Lower lobe of right lung (tissue), 2 donors: ENCODE measurements around the gene MINDY3. TPM values are rescaled to one million over a fixed set of nuclear protein-coding genes. Genes with fewer than 3 reads are reported as not detected.

Experiments used
- ATAC-seq, 2 donors: fragments of 200-7000 bp; cut with Tn5 transposase; one replicate each; pipeline ENCODE4 v1.9.1; 2020 to 2022; ENCODE audit warnings: mild to moderate bottlenecking in 2 of 2, moderate library complexity in 2 of 2
- DNase-seq: peaks from one replicate; pipeline ENCODE4 v3.0.0-alpha.2; 2020
- H3K27ac ChIP-seq: fragments of 200-600 bp; one replicate; pipeline ENCODE4 v1.8.0; 2022
- H3K27me3 ChIP-seq: fragments of 200-600 bp; one replicate; pipeline ENCODE4 v1.8.0; 2022; ENCODE audit warnings: low read depth
- H3K36me3 ChIP-seq: fragments of 200-600 bp; one replicate; pipeline ENCODE4 v1.8.0; 2022; ENCODE audit warnings: mild to moderate bottlenecking
- H3K4me1 ChIP-seq: fragments of 200-600 bp; one replicate; pipeline ENCODE4 v1.8.0; 2022
- H3K4me3 ChIP-seq: fragments of 200-600 bp; one replicate; pipeline ENCODE4 v1.8.0; 2022; ENCODE audit warnings: mild to moderate bottlenecking
- H3K9me3 ChIP-seq: fragments of 200-600 bp; one replicate; pipeline ENCODE4 v1.8.0; 2022
- intact Hi-C: fragments of 100-400 bp; cut with DNase I; formaldehyde crosslinking; loops from one replicate; pipeline ENCODE4 v1.11.0; 2022
- total RNA-seq: library from RNA; stranded (reverse); fragmentation: NEBNext Ultra II Directional; extraction: Animal tissue kit (Norgen Biotek cat#: 25700); gene quantifications from one replicate; pipeline ENCODE4 v1.2.1, GENCODE V29; 2021
- TF ChIP-seq, protein P1 (sequence below): fragments of 200-600 bp; IDR thresholded peaks from one replicate; pipeline ENCODE4 v1.8.0; 2022; ENCODE audit warnings: antibody characterized with exemption, mild to moderate bottlenecking
- donor health status: DM: no; HTN: yes; CAD: no; lungs with severe emphysema.

MINDY3 gene
- total RNA-seq, 1 donor from 2014 or later, result 30.2 TPM

DNA sequence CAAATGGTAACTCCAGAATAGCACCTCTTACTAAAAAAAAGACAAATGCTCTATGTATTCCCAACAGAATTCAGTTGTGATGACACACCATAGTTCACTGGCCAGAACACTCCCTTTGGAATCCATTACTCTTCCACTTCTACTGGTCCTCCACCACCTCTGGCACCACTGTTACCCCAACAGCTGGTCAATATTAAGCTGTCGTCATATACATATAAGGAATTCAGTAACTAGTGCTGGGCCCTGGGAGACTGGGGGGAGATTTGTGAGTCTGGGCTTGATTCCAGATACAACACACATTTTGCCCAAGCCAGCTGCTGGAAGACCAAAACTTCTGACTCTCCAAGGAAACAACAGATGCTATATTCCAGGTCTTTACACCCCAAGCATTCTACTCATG is 114.6 kb downstream of the MINDY3 start:
- no peak overlapping the region for H3K4me3 ChIP-seq
- intact Hi-C loops, result no loop called here
- DNase-seq, result no peak
- TF ChIP-seq, protein P1, sequence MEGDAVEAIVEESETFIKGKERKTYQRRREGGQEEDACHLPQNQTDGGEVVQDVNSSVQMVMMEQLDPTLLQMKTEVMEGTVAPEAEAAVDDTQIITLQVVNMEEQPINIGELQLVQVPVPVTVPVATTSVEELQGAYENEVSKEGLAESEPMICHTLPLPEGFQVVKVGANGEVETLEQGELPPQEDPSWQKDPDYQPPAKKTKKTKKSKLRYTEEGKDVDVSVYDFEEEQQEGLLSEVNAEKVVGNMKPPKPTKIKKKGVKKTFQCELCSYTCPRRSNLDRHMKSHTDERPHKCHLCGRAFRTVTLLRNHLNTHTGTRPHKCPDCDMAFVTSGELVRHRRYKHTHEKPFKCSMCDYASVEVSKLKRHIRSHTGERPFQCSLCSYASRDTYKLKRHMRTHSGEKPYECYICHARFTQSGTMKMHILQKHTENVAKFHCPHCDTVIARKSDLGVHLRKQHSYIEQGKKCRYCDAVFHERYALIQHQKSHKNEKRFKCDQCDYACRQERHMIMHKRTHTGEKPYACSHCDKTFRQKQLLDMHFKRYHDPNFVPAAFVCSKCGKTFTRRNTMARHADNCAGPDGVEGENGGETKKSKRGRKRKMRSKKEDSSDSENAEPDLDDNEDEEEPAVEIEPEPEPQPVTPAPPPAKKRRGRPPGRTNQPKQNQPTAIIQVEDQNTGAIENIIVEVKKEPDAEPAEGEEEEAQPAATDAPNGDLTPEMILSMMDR, result no peak
- H3K27me3 ChIP-seq, result no peaks in the 10 kb centered on the region
- H3K27ac ChIP-seq, result peak overlapping the region; percentile 31
- H3K9me3 ChIP-seq, result no peaks in the 10 kb centered on the region
- ATAC-seq, result peak; percentile 50 to 66
- H3K36me3 ChIP-seq, result no peaks in the 10 kb centered on the region
- no peaks in the 10 kb centered on the region for H3K4me1 ChIP-seq

DNA sequence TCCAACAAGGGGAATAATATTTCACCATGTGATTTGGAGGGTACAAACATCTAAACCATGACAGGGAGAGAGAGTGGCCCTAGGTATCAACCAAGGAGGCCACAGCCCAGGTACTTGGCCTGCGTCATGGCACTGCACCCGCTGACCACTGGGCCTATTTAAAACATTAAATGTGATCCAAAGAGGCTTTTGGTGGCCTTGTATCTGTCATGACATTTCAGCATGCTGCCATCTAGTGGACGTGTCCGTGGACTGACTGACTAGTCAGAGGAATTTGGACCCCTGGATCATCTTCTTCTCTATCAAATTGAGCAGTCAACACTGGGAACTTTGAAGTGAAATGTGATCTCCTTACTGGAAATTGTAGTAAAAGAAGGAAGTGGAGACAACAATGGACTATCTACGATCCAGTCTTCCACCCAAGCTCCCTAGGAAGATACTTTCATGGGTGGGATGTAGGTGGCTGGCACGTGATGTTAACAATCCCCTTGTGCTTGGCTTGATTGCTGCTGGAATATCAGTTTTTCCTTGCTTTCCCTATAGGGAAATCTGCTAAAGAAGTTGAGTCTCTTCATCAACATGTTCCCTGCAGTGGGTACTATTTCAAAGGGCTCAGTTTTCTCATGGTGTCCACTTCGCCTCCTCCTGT is 116.0 kb downstream of the MINDY3 start:
- DNase-seq (no peak), ATAC-seq (peak; percentile 20 to 41)
- no peaks in the 10 kb centered on the region for H3K36me3 ChIP-seq
- TF ChIP-seq, protein P1, result peak; percentile 59
- no peaks in the 10 kb centered on the region for H3K9me3 ChIP-seq
- no peak overlapping the region for H3K27ac ChIP-seq
- H3K4me1 ChIP-seq, result no peaks in the 10 kb centered on the region
- H3K27me3 ChIP-seq, result no peaks in the 10 kb centered on the region
- no peak overlapping the region for H3K4me3 ChIP-seq
- intact Hi-C loops, result no loop called here

DNA sequence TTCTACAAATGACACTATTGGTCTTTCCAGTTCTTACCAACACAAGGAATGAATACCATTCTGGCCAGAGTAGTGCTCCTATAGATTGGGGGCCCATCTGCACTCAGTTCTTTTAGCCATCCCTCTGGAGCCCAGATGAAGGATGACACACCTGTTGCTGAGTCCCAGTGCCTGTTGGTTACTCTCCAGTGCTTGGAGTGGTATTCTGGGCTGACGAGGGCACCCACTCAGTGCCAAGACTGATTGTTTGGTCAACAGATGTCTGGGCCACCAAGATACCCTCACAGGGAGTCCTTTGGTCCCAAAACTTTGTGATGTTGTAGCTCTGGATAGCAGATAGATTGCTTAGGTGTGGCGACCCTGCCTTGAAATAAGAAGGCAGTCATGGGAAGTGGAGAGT is 116.9 kb downstream of the MINDY3 start:
- DNase-seq, result no peak
- no peak overlapping the region for H3K4me3 ChIP-seq
- H3K27ac ChIP-seq, result no peak overlapping the region
- H3K4me1 ChIP-seq, result no peaks in the 10 kb centered on the region
- H3K36me3 ChIP-seq, result no peaks in the 10 kb centered on the region
- ATAC-seq, result no peak
- H3K9me3 ChIP-seq, result no peaks in the 10 kb centered on the region
- TF ChIP-seq, protein P1, result no peak
- intact Hi-C loops, result no loop called here
- H3K27me3 ChIP-seq, result no peaks in the 10 kb centered on the region

DNA sequence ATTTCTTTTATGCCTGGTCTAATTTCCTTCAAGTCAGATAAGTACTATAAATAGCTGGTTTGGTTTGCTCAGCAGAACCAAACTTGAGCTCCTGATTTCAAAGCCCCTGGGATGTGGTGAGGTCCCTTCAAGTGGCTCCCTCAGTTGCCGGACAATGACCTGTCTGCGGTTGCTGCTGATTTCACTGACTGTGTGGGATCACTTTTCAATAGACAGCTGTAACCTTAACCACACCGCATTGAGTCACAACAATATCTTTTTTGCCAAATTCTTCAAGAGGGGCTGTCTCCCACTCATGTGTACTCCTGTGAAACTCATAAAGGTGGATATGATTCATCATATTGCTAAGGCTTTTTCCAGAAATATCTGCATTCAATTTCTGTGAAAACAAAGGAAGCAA is 117.5 kb downstream of the MINDY3 start:
- intact Hi-C loops, result no loop called here
- no peak overlapping the region for H3K27ac ChIP-seq
- no peak for DNase-seq
- H3K4me3 ChIP-seq, result no peak overlapping the region
- H3K9me3 ChIP-seq, result no peaks in the 10 kb centered on the region
- no peaks in the 10 kb centered on the region for H3K27me3 ChIP-seq
- H3K36me3 ChIP-seq, result no peaks in the 10 kb centered on the region
- ATAC-seq, result no peak
- TF ChIP-seq, protein P1, result no peak
- no peaks in the 10 kb centered on the region for H3K4me1 ChIP-seq

DNA sequence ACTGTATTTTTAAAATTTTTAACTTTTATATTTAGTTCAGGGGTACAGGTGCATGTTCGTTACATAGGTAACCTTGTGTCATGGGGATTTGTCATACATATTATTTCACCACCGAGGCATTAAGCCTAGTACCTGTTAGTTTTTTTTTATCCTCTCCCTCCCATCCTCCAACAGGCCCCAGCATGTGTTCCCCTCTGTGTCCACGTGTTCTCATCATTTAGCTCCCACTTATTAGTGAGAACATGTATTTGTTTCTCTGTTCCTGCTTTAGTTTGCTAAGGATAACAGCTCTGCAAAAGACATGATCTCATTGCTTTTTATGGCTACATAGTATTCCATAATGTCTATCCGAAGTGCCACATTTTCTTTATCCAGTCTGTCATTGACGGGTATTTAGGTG is 118.2 kb downstream of the MINDY3 start:
- Histone ChIP-seq H3K4me3 (no peak overlapping the region), H3K27ac (no peak overlapping the region), H3K9me3 (no peaks in the 10 kb centered on the region), H3K36me3 (no peaks in the 10 kb centered on the region), H3K4me1 (no peaks in the 10 kb centered on the region), H3K27me3 (no peaks in the 10 kb centered on the region)
- intact Hi-C loops, result no loop called here
- TF ChIP-seq, protein P1, result no peak
- ATAC-seq (no peak), DNase-seq (no peak)
